DND-41 (cell line): ENCODE data around the gene APBB2.

ENCODE experiments used
- EZH2 ChIP-seq: IDR thresholded peaks from 3 replicates; pipeline ENCODE4 v1.6.1; 2012; ENCODE audit warnings: borderline replicate concordance, low read depth, mild to moderate bottlenecking, moderate library complexity, low read length, inconsistent platforms; ENCODE audit not compliant: severe bottlenecking
- TF ChIP-seq, protein P1 (sequence below): IDR thresholded peaks from 2 replicates; pipeline ENCODE4 v1.5.1; 2012; ENCODE audit warnings: borderline replicate concordance, low read length, moderate library complexity, mild to moderate bottlenecking; ENCODE audit not compliant: poor library complexity, severe bottlenecking; ENCODE audit errors: extremely low read depth

DNA sequence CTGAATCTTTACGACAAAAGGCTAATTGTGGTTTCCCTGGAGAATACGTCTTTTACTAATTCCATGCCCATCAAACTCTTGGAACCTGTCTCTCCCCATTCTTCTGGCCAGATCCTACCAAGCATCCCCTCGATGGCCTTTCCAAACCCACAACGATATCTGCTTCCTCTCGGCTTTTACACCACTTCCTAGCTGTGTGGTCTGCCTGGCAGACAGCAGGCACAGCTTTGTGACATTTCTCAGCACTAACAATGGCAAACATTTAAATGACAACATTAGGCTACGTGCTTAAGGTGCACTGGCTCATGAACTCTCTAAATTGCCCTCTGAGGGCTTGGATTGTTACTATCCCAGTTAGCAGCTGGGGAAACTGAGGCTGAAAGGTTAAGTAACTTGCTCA, 323.6 kb downstream of the APBB2 start:
- TF ChIP-seq, protein P1, sequence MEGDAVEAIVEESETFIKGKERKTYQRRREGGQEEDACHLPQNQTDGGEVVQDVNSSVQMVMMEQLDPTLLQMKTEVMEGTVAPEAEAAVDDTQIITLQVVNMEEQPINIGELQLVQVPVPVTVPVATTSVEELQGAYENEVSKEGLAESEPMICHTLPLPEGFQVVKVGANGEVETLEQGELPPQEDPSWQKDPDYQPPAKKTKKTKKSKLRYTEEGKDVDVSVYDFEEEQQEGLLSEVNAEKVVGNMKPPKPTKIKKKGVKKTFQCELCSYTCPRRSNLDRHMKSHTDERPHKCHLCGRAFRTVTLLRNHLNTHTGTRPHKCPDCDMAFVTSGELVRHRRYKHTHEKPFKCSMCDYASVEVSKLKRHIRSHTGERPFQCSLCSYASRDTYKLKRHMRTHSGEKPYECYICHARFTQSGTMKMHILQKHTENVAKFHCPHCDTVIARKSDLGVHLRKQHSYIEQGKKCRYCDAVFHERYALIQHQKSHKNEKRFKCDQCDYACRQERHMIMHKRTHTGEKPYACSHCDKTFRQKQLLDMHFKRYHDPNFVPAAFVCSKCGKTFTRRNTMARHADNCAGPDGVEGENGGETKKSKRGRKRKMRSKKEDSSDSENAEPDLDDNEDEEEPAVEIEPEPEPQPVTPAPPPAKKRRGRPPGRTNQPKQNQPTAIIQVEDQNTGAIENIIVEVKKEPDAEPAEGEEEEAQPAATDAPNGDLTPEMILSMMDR = no peak
- TF ChIP-seq EZH2 = no peak
